Measurements from ENCODE around the gene TSHR.

TSHR gene

GRCh38 chr14:80958939-80959338 is 3.5 kb downstream of the TSHR start:
- TF ChIP-seq ZC3H10 (CRISPR knock-in tag; IDR thresholded peaks at IDR 0.05): no peak
- no peak for TF ChIP-seq TOX (CRISPR knock-in tag; IDR thresholded peaks at IDR 0.05; ENCODE audit: borderline replicate concordance)
- TF ChIP-seq PPARA (CRISPR knock-in tag; IDR thresholded peaks at IDR 0.05; ENCODE audit: borderline replicate concordance): no peak
- TF ChIP-seq OSR1 (CRISPR knock-in tag; IDR thresholded peaks at IDR 0.05): no peak
- TF ChIP-seq TSHZ2 (CRISPR knock-in tag; IDR thresholded peaks at IDR 0.05): no peak
- no peak for TF ChIP-seq BACH2 (CRISPR knock-in tag; IDR thresholded peaks at IDR 0.05; ENCODE audit: borderline replicate concordance)
- TF ChIP-seq ZNF70 (CRISPR knock-in tag; IDR thresholded peaks at IDR 0.05): no peak
- TF ChIP-seq ZFP3 (CRISPR knock-in tag; IDR thresholded peaks at IDR 0.05): no peak
- TF ChIP-seq ZNF565 (CRISPR knock-in tag; conservative IDR thresholded peaks at IDR 0.05; ENCODE audit: low read depth): no peak
- no peak for TF ChIP-seq CSRNP3 (CRISPR knock-in tag; IDR thresholded peaks at IDR 0.05)
- TF ChIP-seq POU6F1 (CRISPR knock-in tag; IDR thresholded peaks at IDR 0.05; ENCODE audit: borderline replicate concordance, low read depth): no peak
- TF ChIP-seq SNAI2 (CRISPR knock-in tag; IDR thresholded peaks at IDR 0.05): no peak
- TF ChIP-seq ARNTL (CRISPR knock-in tag; IDR thresholded peaks at IDR 0.05; ENCODE audit: borderline replicate concordance, low read depth): no peak
- TF ChIP-seq CREB5 (CRISPR knock-in tag; IDR thresholded peaks at IDR 0.05; ENCODE audit: low read depth): no peak
- TF ChIP-seq TCF4 (CRISPR knock-in tag; IDR thresholded peaks at IDR 0.05; ENCODE audit: borderline replicate concordance): no peak
- TF ChIP-seq GLIS3 (CRISPR knock-in tag; IDR thresholded peaks at IDR 0.05): no peak
- TF ChIP-seq PATZ1 (CRISPR knock-in tag; IDR thresholded peaks at IDR 0.05; ENCODE audit: borderline replicate concordance): no peak
- TF ChIP-seq ESRRG (CRISPR knock-in tag; IDR thresholded peaks at IDR 0.05): no peak
- TF ChIP-seq ZFP30 (CRISPR knock-in tag; IDR thresholded peaks at IDR 0.05): no peak
- ATAC-seq: no peak

GRCh38 chr14:80959496-80959895 is 4.1 kb downstream of the TSHR start:
- no peak for ATAC-seq
- no peak for TF ChIP-seq ZNF565 (CRISPR knock-in tag; conservative IDR thresholded peaks at IDR 0.05; ENCODE audit: low read depth)
- TF ChIP-seq ZC3H10 (CRISPR knock-in tag; IDR thresholded peaks at IDR 0.05): no peak
- TF ChIP-seq TCF4 (CRISPR knock-in tag; IDR thresholded peaks at IDR 0.05; ENCODE audit: borderline replicate concordance): no peak
- no peak for TF ChIP-seq ISL1 (CRISPR knock-in tag; IDR thresholded peaks at IDR 0.05)
- no peak for TF ChIP-seq PATZ1 (CRISPR knock-in tag; IDR thresholded peaks at IDR 0.05; ENCODE audit: borderline replicate concordance)
- no peak for TF ChIP-seq PPARA (CRISPR knock-in tag; IDR thresholded peaks at IDR 0.05; ENCODE audit: borderline replicate concordance)
- no peak for TF ChIP-seq CREB5 (CRISPR knock-in tag; IDR thresholded peaks at IDR 0.05; ENCODE audit: low read depth)
- no peak for TF ChIP-seq ARNTL (CRISPR knock-in tag; IDR thresholded peaks at IDR 0.05; ENCODE audit: borderline replicate concordance, low read depth)
- TF ChIP-seq CSRNP3 (CRISPR knock-in tag; IDR thresholded peaks at IDR 0.05): no peak
- TF ChIP-seq ZFP3 (CRISPR knock-in tag; IDR thresholded peaks at IDR 0.05): no peak

All from SK-N-SH treated with all-trans-retinoic acid at 6 μM for 48 hours (cell line).